PFSK-1 (cell line): Measurements from ENCODE around the gene RYR3.

Experiments
- FOXP2 ChIP-seq: optimal IDR thresholded peaks from 2 replicates; pipeline ENCODE3; 2011; ENCODE audit warnings: borderline replicate concordance, control low read depth, inconsistent platforms; ENCODE audit not compliant: insufficient read depth; ENCODE audit errors: extremely low read length, extremely low read depth
- POLR2AphosphoS5 ChIP-seq: IDR thresholded peaks from 2 replicates; pipeline ENCODE4 v1.6.1; 2012; ENCODE audit warnings: low read depth, mild to moderate bottlenecking, control low read depth, low read length, moderate library complexity
- SIN3A ChIP-seq: IDR thresholded peaks from 2 replicates; pipeline ENCODE4 v1.6.1; 2012; ENCODE audit warnings: mild to moderate bottlenecking, low read length, moderate library complexity, borderline replicate concordance; ENCODE audit not compliant: insufficient read depth
- TAF1 ChIP-seq: IDR thresholded peaks from 2 replicates; pipeline ENCODE4 v1.6.1; 2012; ENCODE audit warnings: low read length, control low read depth, borderline replicate concordance; ENCODE audit not compliant: insufficient read depth
- TF ChIP-seq, protein P1 (sequence below), 2 experiments: IDR thresholded peaks; 2 replicates each; pipeline versions ENCODE4 v1.6.1 to v1.8.0; 2011 to 2012; ENCODE audit warnings: low read depth in 2 of 2, low read length in 2 of 2, control low read depth in 1 of 2, inconsistent platforms in 1 of 2, mild to moderate bottlenecking in 1 of 2, moderate library complexity in 1 of 2; ENCODE audit not compliant: insufficient read depth in 1 of 2

Gene RYR3

DNA sequence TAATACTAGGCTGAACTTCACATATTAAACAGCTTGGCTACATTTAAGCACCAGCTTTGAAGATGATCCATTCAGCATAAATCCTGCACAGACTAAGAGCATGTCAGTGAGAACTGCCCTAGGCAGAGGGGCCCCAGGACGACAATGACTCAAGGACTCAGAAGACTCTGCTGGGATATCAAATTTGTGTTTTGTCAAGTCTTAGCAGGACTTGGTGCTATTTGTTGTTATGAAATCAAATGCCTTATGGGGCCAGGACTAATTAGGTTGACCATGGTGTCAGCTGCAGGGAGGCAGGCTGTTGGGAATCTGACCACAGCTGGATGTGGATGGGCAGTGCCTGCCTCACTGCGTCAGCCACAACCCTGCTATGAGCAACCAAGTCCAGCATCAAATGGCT, 91.8 kb downstream of the RYR3 start:
- TF ChIP-seq, protein P1, sequence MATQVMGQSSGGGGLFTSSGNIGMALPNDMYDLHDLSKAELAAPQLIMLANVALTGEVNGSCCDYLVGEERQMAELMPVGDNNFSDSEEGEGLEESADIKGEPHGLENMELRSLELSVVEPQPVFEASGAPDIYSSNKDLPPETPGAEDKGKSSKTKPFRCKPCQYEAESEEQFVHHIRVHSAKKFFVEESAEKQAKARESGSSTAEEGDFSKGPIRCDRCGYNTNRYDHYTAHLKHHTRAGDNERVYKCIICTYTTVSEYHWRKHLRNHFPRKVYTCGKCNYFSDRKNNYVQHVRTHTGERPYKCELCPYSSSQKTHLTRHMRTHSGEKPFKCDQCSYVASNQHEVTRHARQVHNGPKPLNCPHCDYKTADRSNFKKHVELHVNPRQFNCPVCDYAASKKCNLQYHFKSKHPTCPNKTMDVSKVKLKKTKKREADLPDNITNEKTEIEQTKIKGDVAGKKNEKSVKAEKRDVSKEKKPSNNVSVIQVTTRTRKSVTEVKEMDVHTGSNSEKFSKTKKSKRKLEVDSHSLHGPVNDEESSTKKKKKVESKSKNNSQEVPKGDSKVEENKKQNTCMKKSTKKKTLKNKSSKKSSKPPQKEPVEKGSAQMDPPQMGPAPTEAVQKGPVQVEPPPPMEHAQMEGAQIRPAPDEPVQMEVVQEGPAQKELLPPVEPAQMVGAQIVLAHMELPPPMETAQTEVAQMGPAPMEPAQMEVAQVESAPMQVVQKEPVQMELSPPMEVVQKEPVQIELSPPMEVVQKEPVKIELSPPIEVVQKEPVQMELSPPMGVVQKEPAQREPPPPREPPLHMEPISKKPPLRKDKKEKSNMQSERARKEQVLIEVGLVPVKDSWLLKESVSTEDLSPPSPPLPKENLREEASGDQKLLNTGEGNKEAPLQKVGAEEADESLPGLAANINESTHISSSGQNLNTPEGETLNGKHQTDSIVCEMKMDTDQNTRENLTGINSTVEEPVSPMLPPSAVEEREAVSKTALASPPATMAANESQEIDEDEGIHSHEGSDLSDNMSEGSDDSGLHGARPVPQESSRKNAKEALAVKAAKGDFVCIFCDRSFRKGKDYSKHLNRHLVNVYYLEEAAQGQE (IDR thresholded peaks at IDR 0.05; ENCODE audit: insufficient read depth in 1 of 2, low read depth in 2 of 2, low read length in 2 of 2): no peak
- no peak for TF ChIP-seq POLR2AphosphoS5
- TF ChIP-seq SIN3A: no peak
- TF ChIP-seq TAF1: no peak
- no peak for TF ChIP-seq FOXP2

DNA sequence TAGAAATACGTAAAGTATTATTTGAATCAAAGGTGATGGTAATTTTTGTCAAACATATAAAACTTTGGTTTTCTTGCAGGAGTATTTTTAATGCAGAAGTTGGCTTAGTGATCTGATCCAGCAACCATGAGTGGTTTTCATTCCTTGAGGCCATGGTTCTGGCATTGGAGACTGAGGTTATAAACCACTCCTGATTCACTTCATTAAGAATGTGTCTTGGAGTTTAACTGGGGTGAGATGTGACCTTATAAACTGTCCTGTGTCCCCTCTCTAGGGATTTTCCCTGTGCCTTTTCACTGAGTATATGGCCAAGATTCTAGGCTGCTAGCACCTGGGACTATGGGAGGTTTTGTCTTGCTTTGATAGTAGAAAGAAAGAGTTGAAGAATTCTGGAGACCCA, 94.3 kb downstream of the RYR3 start:
- TF ChIP-seq SIN3A (no peak), FOXP2 (no peak), TAF1 (no peak), POLR2AphosphoS5 (no peak)
- TF ChIP-seq, protein P1 (IDR thresholded peaks at IDR 0.05; ENCODE audit: insufficient read depth in 1 of 2, low read depth in 2 of 2, low read length in 2 of 2): no peak

DNA sequence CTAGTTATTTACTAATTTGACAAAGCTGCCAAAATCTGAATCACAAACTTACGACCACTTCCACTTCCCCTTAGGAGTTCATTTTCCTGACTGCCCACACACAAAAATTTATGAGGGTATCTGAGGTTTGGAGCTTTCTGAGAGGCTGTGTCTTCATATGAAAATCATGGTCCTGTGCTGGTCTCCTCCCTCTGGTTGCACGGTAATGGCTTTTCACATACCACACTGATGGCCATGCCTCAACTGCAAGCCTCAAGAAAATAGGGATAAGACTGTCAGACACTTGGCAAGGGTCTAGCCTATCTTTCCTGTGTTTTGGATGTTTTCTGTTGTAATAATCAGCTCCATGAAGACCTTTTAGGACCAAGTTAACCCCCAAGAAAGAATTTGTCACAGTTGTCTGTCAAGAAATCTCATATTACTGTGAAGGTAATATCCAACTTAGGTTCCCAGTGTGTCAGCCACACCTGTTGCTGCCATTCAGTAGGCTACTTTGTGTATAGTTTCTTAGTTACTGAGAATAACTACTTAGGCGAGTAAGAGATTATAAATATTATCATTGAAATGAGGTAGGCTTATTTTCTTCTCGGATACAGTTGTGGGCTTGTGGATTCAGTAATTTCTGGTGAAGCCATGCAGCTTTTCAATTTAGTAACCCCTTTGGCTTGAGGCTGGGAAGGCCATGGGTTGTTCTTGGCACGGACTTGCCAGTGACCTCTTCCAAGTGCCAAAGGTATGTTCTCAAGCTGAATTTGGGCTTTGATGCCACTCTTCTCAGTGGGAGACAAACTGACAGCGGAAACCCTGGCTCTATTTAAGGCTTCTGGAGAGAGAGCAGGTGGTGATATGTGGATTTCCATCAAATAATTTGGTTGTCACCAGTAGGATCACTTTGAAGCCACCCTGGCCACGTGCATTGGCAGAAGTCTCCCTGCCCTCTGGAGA, 101.1 kb downstream of the RYR3 start:
- TF ChIP-seq POLR2AphosphoS5 (no peak), SIN3A (no peak), TAF1 (no peak)

DNA sequence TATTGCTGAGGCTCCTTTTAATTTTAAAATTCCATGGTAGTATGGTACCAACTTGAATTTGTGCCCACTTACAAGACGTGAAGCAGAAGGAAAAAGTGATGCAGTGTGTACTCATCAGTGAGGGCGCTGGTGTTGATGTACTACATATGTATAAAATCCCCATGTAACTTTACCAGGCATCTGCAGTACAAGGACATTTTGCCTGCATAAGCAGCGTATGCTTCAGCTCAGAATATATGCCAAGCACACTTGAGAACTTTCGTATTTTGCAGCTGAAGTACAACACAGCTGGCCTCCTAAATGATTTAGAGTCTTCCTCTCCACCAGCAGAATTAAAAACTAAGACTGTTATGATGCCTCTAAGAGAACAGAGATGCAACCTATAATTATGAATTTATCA, 108.9 kb downstream of the RYR3 start:
- TF ChIP-seq FOXP2 (no peak), POLR2AphosphoS5 (no peak)

DNA sequence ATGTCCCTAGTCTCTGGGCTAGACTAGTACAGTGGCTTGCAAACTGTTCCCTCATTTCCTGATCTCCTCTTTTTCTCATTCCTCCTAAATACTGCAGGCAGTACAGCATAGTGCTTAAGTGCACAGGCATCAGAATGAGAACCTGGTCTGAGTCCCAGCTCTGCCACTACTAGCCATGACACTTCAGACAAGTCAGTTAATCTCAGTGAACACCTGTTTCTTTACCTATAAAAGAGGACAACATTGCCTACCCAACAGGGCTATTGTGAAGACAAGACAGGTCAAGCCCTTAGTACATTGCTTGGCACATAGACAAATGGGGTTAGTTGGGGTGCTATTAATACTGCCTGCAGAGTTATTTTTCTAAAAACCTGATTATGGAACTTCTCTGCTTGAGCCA, 113.3 kb downstream of the RYR3 start:
- TF ChIP-seq POLR2AphosphoS5 (no peak), TAF1 (no peak), SIN3A (no peak), FOXP2 (no peak)
- TF ChIP-seq, protein P1 (IDR thresholded peaks at IDR 0.05; ENCODE audit: insufficient read depth in 1 of 2, low read depth in 2 of 2, low read length in 2 of 2): no peak

DNA sequence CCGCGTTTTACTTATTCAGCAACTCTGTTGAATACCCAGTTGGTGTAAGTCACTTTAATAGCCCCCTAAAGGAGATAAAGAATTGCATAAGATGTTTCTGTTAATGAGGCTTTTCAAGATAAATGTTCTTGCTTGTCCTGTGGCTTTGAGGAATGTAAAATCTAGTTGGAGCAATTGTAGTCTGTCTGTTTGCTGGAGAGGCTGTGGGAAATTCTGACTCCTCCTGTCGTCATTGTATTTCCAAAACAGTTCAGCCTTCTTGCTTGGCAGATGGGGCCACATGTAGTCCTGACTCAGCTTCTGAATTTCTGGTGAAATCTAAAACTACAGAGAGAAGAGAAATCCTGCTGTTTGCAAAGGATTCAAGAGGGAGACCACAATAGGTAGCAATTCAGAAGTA, 114.4 kb downstream of the RYR3 start:
- TF ChIP-seq, protein P1 (IDR thresholded peaks at IDR 0.05; ENCODE audit: insufficient read depth in 1 of 2, low read depth in 2 of 2, low read length in 2 of 2): no peak
- TF ChIP-seq TAF1: no peak
- no peak for TF ChIP-seq FOXP2
- no peak for TF ChIP-seq POLR2AphosphoS5
- TF ChIP-seq SIN3A: no peak
